NCI-H2081 (cell line): Measurements from ENCODE around the gene PRPF40B.
"Not testable (repeated sequence)": the region's sequence is repeated elsewhere in the genome, so short reads cannot be mapped to it uniquely, and the experiment has no call there.

ENCODE experiments used
- DNase-seq, 2 experiments: peaks; one replicate each; lab custom pipeline; 2025; lab: John Stamatoyannopoulos, UW

PRPF40B gene

GRCh38 chr12:49609059-49609874 lies 14.1 kb upstream of the PRPF40B start:
- DNase-seq = no peak

- peak in 1 of 2 experiments; percentile 6 for DNase-seq
Measured at GRCh38 chr12:49609875-49610154, 13.5 kb upstream of the PRPF40B start.

GRCh38 chr12:49610785-49611184 lies 12.6 kb upstream of the PRPF40B start:
- DNase-seq = not testable (repeated sequence)

GRCh38 chr12:49612210-49612609 lies 11.2 kb upstream of the PRPF40B start:
- DNase-seq = no peak

- DNase-seq = no peak
Measured at GRCh38 chr12:49615725-49616124, 7.6 kb upstream of the PRPF40B start.

GRCh38 chr12:49616533-49617219 lies 6.7 kb upstream of the PRPF40B start:
- no peak for DNase-seq

GRCh38 chr12:49618576-49618975 lies 4.8 kb upstream of the PRPF40B start:
- DNase-seq = no peak

- DNase-seq = no peak
Measured at GRCh38 chr12:49619286-49619685, 4.1 kb upstream of the PRPF40B start.

- no peak for DNase-seq
Measured at GRCh38 chr12:49621651-49622500, 1.5 kb upstream of the PRPF40B start.

- peak in 1 of 2 experiments; percentile 47 for DNase-seq
Measured at GRCh38 chr12:49622501-49623141, 740 bp upstream of the PRPF40B start.

- DNase-seq = no peak
Measured at GRCh38 chr12:49624921-49625577, 1.7 kb downstream of the PRPF40B start.

- no peak for DNase-seq
Measured at GRCh38 chr12:49626169-49626835, 2.9 kb downstream of the PRPF40B start.

- DNase-seq = no peak
Measured at GRCh38 chr12:49626836-49627235, 3.5 kb downstream of the PRPF40B start.

GRCh38 chr12:49627752-49628360 lies 4.5 kb downstream of the PRPF40B start:
- DNase-seq = no peak

GRCh38 chr12:49631336-49631907 lies 8.1 kb downstream of the PRPF40B start:
- DNase-seq = no peak

- DNase-seq = no peak
Measured at GRCh38 chr12:49632401-49632800, 9.0 kb downstream of the PRPF40B start.

- no peak for DNase-seq
Measured at GRCh38 chr12:49632986-49633702, 9.8 kb downstream of the PRPF40B start.

GRCh38 chr12:49633703-49634345 lies 10.5 kb downstream of the PRPF40B start:
- DNase-seq = no peak

GRCh38 chr12:49635036-49635435 lies 11.7 kb downstream of the PRPF40B start:
- DNase-seq = no peak
